HFFc6 (cell line): Measurements from ENCODE around the gene MUCL1. TPM values are rescaled to one million over a fixed set of nuclear protein-coding genes. Genes with fewer than 3 reads are reported as not detected.

ENCODE experiments used
- DNase-seq: peaks from one replicate; pipeline ENCODE4 v3.0.0-alpha.2; 2018
- H3K27ac Mint-ChIP-seq: 2 replicates; pipeline ENCODE4 v1.8.0; 2020; ENCODE audit warnings: mild to moderate bottlenecking, mixed read lengths
- H3K27me3 Mint-ChIP-seq: 2 replicates; pipeline ENCODE4 v1.8.0; 2021; ENCODE audit warnings: mild to moderate bottlenecking, moderate library complexity, mixed read lengths; ENCODE audit not compliant: insufficient read depth
- H3K36me3 Mint-ChIP-seq: 2 replicates; pipeline ENCODE4 v1.8.0; 2021; ENCODE audit warnings: low read depth, mixed read lengths
- H3K4me1 Mint-ChIP-seq: 2 replicates; pipeline ENCODE4 v1.8.0; 2020; ENCODE audit warnings: low read depth, mixed read lengths
- H3K4me3 Mint-ChIP-seq: 2 replicates; pipeline ENCODE4 v1.8.0; 2020; ENCODE audit warnings: mild to moderate bottlenecking, moderate library complexity, mixed read lengths
- H3K9me3 Mint-ChIP-seq: 2 replicates; pipeline ENCODE4 v1.8.0; 2020; ENCODE audit warnings: mild to moderate bottlenecking, mixed read lengths
- long read RNA-seq: library from polyadenylated mRNA; unstranded; transcript quantifications from one replicate; pipeline ENCODE4 v2.0.0, GENCODE V29; 2019
- total RNA-seq, 6 experiments: library from RNA; stranded (reverse); fragmentation: NEBNext Ultra II Directional; extraction: Animal tissue kit (Norgen Biotek cat#: 25700); gene quantifications; 2 replicates in 1 of 6; 3 replicates in 5 of 6; pipeline ENCODE4 v1.2.3, GENCODE V29; 2021
- TF ChIP-seq, protein P1 (sequence below): fragments of 200-600 bp; sonication (generic); IDR thresholded peaks from 2 replicates; pipeline ENCODE4 v1.5.0; 2021; ENCODE audit warnings: antibody characterized with exemption, mild to moderate bottlenecking

Gene MUCL1
- total RNA-seq, result not detected
- long read RNA-seq, result 0 reads

DNA sequence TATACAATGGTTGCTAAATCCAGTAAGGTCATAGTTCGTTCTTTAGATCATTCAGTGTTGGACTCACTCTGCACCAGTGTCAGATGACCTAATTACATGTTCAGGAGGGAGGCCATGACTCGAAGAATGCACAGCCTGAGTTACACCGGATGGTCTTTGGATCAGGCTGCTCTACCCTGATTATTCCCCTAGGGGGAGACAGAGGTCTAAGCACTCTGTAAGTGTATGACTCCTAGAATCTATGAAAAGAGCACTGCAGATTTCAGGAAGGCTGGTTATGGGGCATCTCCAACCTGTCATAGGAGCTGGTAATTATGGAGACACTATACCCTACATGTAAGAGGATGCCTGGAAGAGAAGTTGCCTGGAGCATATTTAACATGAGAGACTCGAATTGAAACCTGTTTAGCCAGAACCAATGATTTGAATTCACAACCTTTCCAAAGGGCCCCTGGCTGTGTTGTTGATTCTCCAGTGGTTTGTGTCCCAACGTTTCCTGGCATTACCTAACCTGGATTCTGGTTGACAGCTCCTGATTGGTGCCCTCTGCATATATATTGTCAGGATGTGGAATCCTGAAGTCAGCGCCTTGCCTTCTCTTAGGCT, at the start of gene MUCL1:
Gene MUCL1, plus strand, starts transcription at position 584 of the 606 bp plus-strand sequence. CDS start 67 bp downstream, outside the sequence.
- TF ChIP-seq, protein P1, sequence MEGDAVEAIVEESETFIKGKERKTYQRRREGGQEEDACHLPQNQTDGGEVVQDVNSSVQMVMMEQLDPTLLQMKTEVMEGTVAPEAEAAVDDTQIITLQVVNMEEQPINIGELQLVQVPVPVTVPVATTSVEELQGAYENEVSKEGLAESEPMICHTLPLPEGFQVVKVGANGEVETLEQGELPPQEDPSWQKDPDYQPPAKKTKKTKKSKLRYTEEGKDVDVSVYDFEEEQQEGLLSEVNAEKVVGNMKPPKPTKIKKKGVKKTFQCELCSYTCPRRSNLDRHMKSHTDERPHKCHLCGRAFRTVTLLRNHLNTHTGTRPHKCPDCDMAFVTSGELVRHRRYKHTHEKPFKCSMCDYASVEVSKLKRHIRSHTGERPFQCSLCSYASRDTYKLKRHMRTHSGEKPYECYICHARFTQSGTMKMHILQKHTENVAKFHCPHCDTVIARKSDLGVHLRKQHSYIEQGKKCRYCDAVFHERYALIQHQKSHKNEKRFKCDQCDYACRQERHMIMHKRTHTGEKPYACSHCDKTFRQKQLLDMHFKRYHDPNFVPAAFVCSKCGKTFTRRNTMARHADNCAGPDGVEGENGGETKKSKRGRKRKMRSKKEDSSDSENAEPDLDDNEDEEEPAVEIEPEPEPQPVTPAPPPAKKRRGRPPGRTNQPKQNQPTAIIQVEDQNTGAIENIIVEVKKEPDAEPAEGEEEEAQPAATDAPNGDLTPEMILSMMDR, result peak; percentile 90
- H3K4me1 Mint-ChIP-seq, result no peaks in the 10 kb centered on the region
- no peaks in the 10 kb centered on the region for H3K36me3 Mint-ChIP-seq
- no peak within 1 kb of the TSS for H3K4me3 Mint-ChIP-seq
- DNase-seq, result peak; percentile 67
- no peaks in the 10 kb centered on the region for H3K9me3 Mint-ChIP-seq
- H3K27me3 Mint-ChIP-seq, result peaks cover 10% of the 10 kb centered on the region
- H3K27ac Mint-ChIP-seq, result no peak within 1 kb of the TSS

GRCh38 chr12:54821676-54822075, 32.6 kb upstream of the MUCL1 start:
- Mint-ChIP-seq H3K4me3 (no peak overlapping the region), H3K36me3 (no peaks in the 10 kb centered on the region; the same call in 1 of the 2 replicates), H3K4me1 (no peaks in the 10 kb centered on the region), H3K9me3 (peaks cover 24% of the 10 kb centered on the region), H3K27me3 (no peaks in the 10 kb centered on the region; the same call in 1 of the 2 replicates), H3K27ac (no peak overlapping the region)
- no peak for DNase-seq
- TF ChIP-seq, protein P1, result no peak

- H3K27me3 Mint-ChIP-seq, result no peaks in the 10 kb centered on the region; the same call in 1 of the 2 replicates
- TF ChIP-seq, protein P1, result peak; percentile 65
- no peak overlapping the region for H3K4me3 Mint-ChIP-seq
- no peaks in the 10 kb centered on the region; the same call in 1 of the 2 replicates for H3K36me3 Mint-ChIP-seq
- H3K4me1 Mint-ChIP-seq, result no peaks in the 10 kb centered on the region
- H3K9me3 Mint-ChIP-seq, result peaks cover 19% of the 10 kb centered on the region
- no peak overlapping the region for H3K27ac Mint-ChIP-seq
- no peak for DNase-seq
Measured at GRCh38 chr12:54824402-54824801, 29.9 kb upstream of the MUCL1 start.

DNA sequence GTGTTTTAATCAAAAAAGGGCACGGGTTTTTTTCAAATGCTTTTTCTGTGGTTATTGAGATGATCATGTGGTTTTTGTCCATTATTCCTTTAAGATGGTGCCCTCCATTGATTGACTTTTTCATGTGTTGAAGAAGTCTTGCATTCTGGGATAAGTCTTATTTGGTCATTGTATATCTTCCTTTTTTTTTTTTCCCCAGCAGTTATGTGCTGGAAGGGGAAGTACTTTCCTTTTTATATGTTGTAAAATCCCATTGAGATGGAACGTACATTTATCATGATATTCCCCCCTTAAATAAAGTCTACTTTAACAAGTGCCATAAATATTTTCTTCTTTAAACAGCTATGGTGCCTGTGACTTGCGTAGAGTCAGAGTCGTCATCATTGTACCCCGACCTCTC, 24.8 kb upstream of the MUCL1 start:
- TF ChIP-seq, protein P1, result no peak
- no peaks in the 10 kb centered on the region; the same call in none of the 2 replicates for H3K27me3 Mint-ChIP-seq
- DNase-seq, result no peak
- H3K27ac Mint-ChIP-seq, result no peak overlapping the region
- H3K9me3 Mint-ChIP-seq, result peaks cover 11% of the 10 kb centered on the region
- H3K36me3 Mint-ChIP-seq, result no peaks in the 10 kb centered on the region
- H3K4me1 Mint-ChIP-seq, result no peaks in the 10 kb centered on the region
- H3K4me3 Mint-ChIP-seq, result no peak overlapping the region

GRCh38 chr12:54830199-54830598, 24.1 kb upstream of the MUCL1 start:
- H3K9me3 Mint-ChIP-seq, result peaks cover 11% of the 10 kb centered on the region
- H3K27me3 Mint-ChIP-seq, result no peaks in the 10 kb centered on the region; the same call in none of the 2 replicates
- H3K4me1 Mint-ChIP-seq, result no peaks in the 10 kb centered on the region
- H3K27ac Mint-ChIP-seq, result no peak overlapping the region
- H3K36me3 Mint-ChIP-seq, result no peaks in the 10 kb centered on the region
- no peak for DNase-seq
- TF ChIP-seq, protein P1, result no peak
- no peak overlapping the region for H3K4me3 Mint-ChIP-seq
